A549 (cell line): ENCODE data around the gene CAV1. TPM values are rescaled to one million over a fixed set of nuclear protein-coding genes. Genes with fewer than 3 reads are reported as not detected.
"Not testable (repeated sequence)": the region's sequence is repeated elsewhere in the genome, so short reads cannot be mapped to it uniquely, and the experiment has no call there.

Experiments
- ATAC-seq, 2 experiments: fragments of 200-7000 bp in 1 of 2; fragments of >200 bp in 1 of 2; cut with Nextera tagmentation in 1 of 2; cut with Tn5 transposase in 1 of 2; 3 replicates each; pipeline versions ENCODE4 v1.8.0 to v1.9.1; 2018 to 2020; ENCODE audit warnings: mild to moderate bottlenecking in 1 of 2, moderate library complexity in 1 of 2
- CTCF ChIA-PET: fragments of 300-600 bp; sonication (Branson Sonifier 250); formaldehyde crosslinking; extraction: SDS; loops from one replicate; lab custom pipeline; 2021; ENCODE audit warnings: antibody characterized with exemption, inconsistent platforms; lab: Yijun Ruan, JAX
- POLR2A ChIA-PET: fragments of 350-600 bp; formaldehyde crosslinking; extraction: SDS; loops from one replicate; lab custom pipeline; 2021; ENCODE audit warnings: antibody characterized with exemption, inconsistent platforms; lab: Yijun Ruan, JAX
- DNase-seq, 2 experiments: peaks; one replicate each; pipeline versions ENCODE4 v3.0.0 to v3.0.0-alpha.2; 2011 to 2016; ENCODE audit warnings: low read depth in 1 of 2, low spot score in 1 of 2
- FAIRE-seq: peaks from 2 replicates; lab custom pipeline; 2011; peaks lifted over from hg19 to GRCh38; lab: Jason Lieb, UNC
- H3K27ac ChIP-seq, 2 experiments: fragments of >200 bp; sonication (Bioruptor Twin); formaldehyde crosslinking; 3 replicates each; pipeline ENCODE4 v1.5.1; 2016 to 2017
- H3K4me1 ChIP-seq: fragments of >200 bp; sonication (Bioruptor Twin); formaldehyde crosslinking; 3 replicates; pipeline ENCODE4 v1.6.1; 2016
- H3K4me2 ChIP-seq: fragments of >200 bp; sonication (Bioruptor Twin); formaldehyde crosslinking; 3 replicates; pipeline ENCODE4 v1.6.1; 2016
- H3K4me3 ChIP-seq: fragments of >200 bp; sonication (Bioruptor Twin); formaldehyde crosslinking; 3 replicates; pipeline ENCODE4 v1.5.1; 2016
- H3K9me3 ChIP-seq: fragments of >200 bp; sonication (Bioruptor Twin); formaldehyde crosslinking; 3 replicates; pipeline ENCODE4 v1.6.1; 2016
- CEBPB ChIP-seq, 2 experiments: fragments of >200 bp in 1 of 2; sonication (Bioruptor Twin) in 1 of 2; formaldehyde crosslinking in 1 of 2; IDR thresholded peaks; 2 replicates each; pipeline ENCODE4 v1.6.1; 2012 to 2016
- EHF ChIP-seq: fragments of 250-450 bp; sonication (Bioruptor Pico); IDR thresholded peaks from 2 replicates; pipeline ENCODE4 v1.5.0; 2020; ENCODE audit warnings: mild to moderate bottlenecking
- ESRRA ChIP-seq: fragments of 150-350 bp; IDR thresholded peaks from 2 replicates; pipeline ENCODE4 v1.6.1; 2014; ENCODE audit warnings: mild to moderate bottlenecking, low read length, borderline replicate concordance
- FOSB ChIP-seq: fragments of 250-450 bp; sonication (Bioruptor Pico); IDR thresholded peaks from 2 replicates; pipeline ENCODE4 v1.5.0; 2020; ENCODE audit warnings: mild to moderate bottlenecking, moderate library complexity
- GATA3 ChIP-seq: IDR thresholded peaks from 2 replicates; pipeline ENCODE4 v1.6.1; 2012; ENCODE audit warnings: borderline replicate concordance
- HES2 ChIP-seq: fragments of >200 bp; sonication (Bioruptor Twin); formaldehyde crosslinking; IDR thresholded peaks from 2 replicates; pipeline ENCODE4 v1.6.1; 2016
- HOXB5 ChIP-seq: fragments of 250-450 bp; sonication (Bioruptor Pico); IDR thresholded peaks from 2 replicates; pipeline ENCODE4 v1.5.0; 2020; ENCODE audit warnings: mild to moderate bottlenecking, moderate library complexity
- JUNB ChIP-seq: fragments of >200 bp; sonication (Bioruptor Twin); formaldehyde crosslinking; IDR thresholded peaks from 2 replicates; pipeline ENCODE4 v1.6.1; 2016
- MAFK ChIP-seq: fragments of 450-650 bp; IDR thresholded peaks from 2 replicates; pipeline ENCODE4 v1.6.1; 2014; ENCODE audit not compliant: partially characterized antibody
- MAZ ChIP-seq: fragments of 150-350 bp; IDR thresholded peaks from 2 replicates; pipeline ENCODE4 v1.6.1; 2014; ENCODE audit warnings: antibody characterized with exemption, low read depth, low read length, borderline replicate concordance
- POLR2A ChIP-seq: IDR thresholded peaks from 2 replicates; pipeline ENCODE4 v1.6.1; 2012; ENCODE audit warnings: mild to moderate bottlenecking, low read length
- RAD21 ChIP-seq, 2 experiments: fragments of >200 bp in 1 of 2; sonication (Bioruptor Twin) in 1 of 2; formaldehyde crosslinking in 1 of 2; IDR thresholded peaks in 1 of 2; conservative IDR thresholded peaks in 1 of 2; 2 replicates in 1 of 2; 3 replicates in 1 of 2; pipeline ENCODE4 v1.6.1; 2012 to 2018; ENCODE audit warnings: inconsistent platforms in 1 of 2
- REST ChIP-seq: fragments of 200-600 bp; sonication (generic); IDR thresholded peaks from 2 replicates; pipeline ENCODE4 v1.6.1; 2016; ENCODE audit warnings: antibody characterized with exemption, mild to moderate bottlenecking, moderate library complexity
- TFCP2L1 ChIP-seq: fragments of 250-450 bp; sonication (Bioruptor Pico); IDR thresholded peaks from 2 replicates; pipeline ENCODE4 v1.5.0; 2021; ENCODE audit warnings: mild to moderate bottlenecking
- ZC3H11A ChIP-seq: fragments of 450-650 bp; IDR thresholded peaks from 2 replicates; pipeline ENCODE4 v1.6.1; 2014; ENCODE audit warnings: antibody characterized with exemption, mild to moderate bottlenecking
- WGBS: methylation state at CpG from one replicate; pipeline ENCODE4 v1.1.6; 2017; ENCODE audit errors: missing lambda C conversion rate; 5-methylcytosine and 5-hydroxymethylcytosine counted together
- polyA plus RNA-seq, 4 experiments: library from polyadenylated mRNA; depleted of rRNA in 3 of 4; stranded (reverse); fragments of >200 nt; fragmentation: RNase III in 1 of 4; extraction: RNeasy Plus Mini Kit Qiagen cat#74134 plus additional on column Dnase treatment in 1 of 4; gene quantifications; 2 replicates in 3 of 4; 3 replicates in 1 of 4; pipeline ENCODE4 v1.2.3, GENCODE V29; 2011 to 2017

Gene CAV1
- polyA plus RNA-seq, 2 of the 4 experiments (the other 2 are of a cell fraction) = 365 to 493 TPM

GRCh38 chr7:116585392-116585791, 60.6 kb downstream of the CAV1 start (continued):
- TF ChIP-seq ZC3H11A (no peak), JUNB (no peak), CEBPB (IDR thresholded peaks at IDR 0.05) (no peak), FOSB (CRISPR knock-in tag) (no peak), GATA3 (no peak), ESRRA (no peak), MAZ (no peak)
- TF ChIP-seq, all 56 proteins: peak for 0

GRCh38 chr7:116585967-116586366, 61.1 kb downstream of the CAV1 start:
- WGBS = 93% methylated on average over 5 of the region's 5 CpGs
- no peak for DNase-seq
- Histone ChIP-seq H3K9me3 (0 out of 3 replicates have a peak, but pooled peaks cover 3% of the 10 kb centered on the region), H3K4me2 (no peak overlapping the region), H3K27ac (peak overlapping the region in 1 of 2 experiments; percentile 55; a peak in 4 of 6 replicates), H3K4me1 (peaks cover 44% of the 10 kb centered on the region), H3K4me3 (no peak overlapping the region)
- ChIA-PET POLR2A (no interaction called here), CTCF (interaction anchor here (0.9 to 5.9 kb wide), 13 partner anchors 9 to 448 kb away, joined by 3 to 75 read pairs (median 4); no protein-coding TSS in a partner anchor)
- no peak for FAIRE-seq
- ATAC-seq = no peak
- no peak for TF ChIP-seq REST
- no peak for TF ChIP-seq EHF (CRISPR knock-in tag)
- TF ChIP-seq MAFK = no peak
- no peak for TF ChIP-seq POLR2A
- TF ChIP-seq HOXB5 (CRISPR knock-in tag) = no peak
- TF ChIP-seq TFCP2L1 (CRISPR knock-in tag) = no peak
- TF ChIP-seq, all 56 proteins: peak for 0

- ATAC-seq, H3K4me2 ChIP-seq, DNase-seq, H3K4me3 ChIP-seq, H3K9me3 ChIP-seq, FAIRE-seq: not testable (repeated sequence)
- ChIA-PET CTCF (interaction anchor here (0.9 to 5.9 kb wide), 15 partner anchors 9 to 449 kb away, joined by 3 to 75 read pairs (median 4); partner anchors contain the start of gene CAV2), POLR2A (interaction anchor here (2.3 kb wide), 1 partner anchor 60 kb away, joined by 15 read pairs; no protein-coding TSS in a partner anchor)
- 85% methylated on average over 3 of the region's 3 CpGs for WGBS
- Histone ChIP-seq H3K27ac (peak overlapping the region in 1 of 2 experiments; percentile 80; a peak in 1 of 6 replicates), H3K4me1 (peaks cover 51% of the 10 kb centered on the region)
Measured at GRCh38 chr7:116587200-116587599, 62.4 kb downstream of the CAV1 start.

GRCh38 chr7:116588225-116588624, 63.4 kb downstream of the CAV1 start:
- ChIA-PET POLR2A (interaction anchor here (0.8 to 2.3 kb wide), 2 partner anchors 61 to 408 kb away, joined by 3 to 15 read pairs; no protein-coding TSS in a partner anchor), CTCF (interaction anchor here (0.8 to 5.9 kb wide), 19 partner anchors 14 to 415 kb away, joined by 3 to 75 read pairs (median 5); partner anchors contain the start of gene CAV2)
- FAIRE-seq = no peak
- 49% methylated on average over 2 of the region's 2 CpGs for WGBS
- TF ChIP-seq RAD21 (conservative IDR thresholded peaks at IDR 0.05 in 1 of 2, IDR thresholded peaks at IDR 0.05 in 1 of 2) (peak in 1 of 2 experiments; percentile 13; a peak in 1 of 5 replicates), HES2 (no peak)
- H3K9me3 ChIP-seq = 0 out of 3 replicates have a peak, but pooled peaks cover 3% of the 10 kb centered on the region
- peaks cover 41% of the 10 kb centered on the region for H3K4me1 ChIP-seq
- peak overlapping the region; percentile 61 for H3K4me2 ChIP-seq
- no peak for DNase-seq
- H3K4me3 ChIP-seq = no peak overlapping the region
- H3K27ac ChIP-seq = peak overlapping the region; percentile 69 to 80
- peak; percentile 15 to 58; a peak in 4 of 6 replicates for ATAC-seq
